GM19351 (cell line): ENCODE results near the gene SLC25A22.

Source experiments
- ATAC-seq: cut with Tn5 transposase; IDR thresholded peaks from one replicate; pipeline ENCODE4 v1.9.1; 2021; ENCODE audit warnings: mild to moderate bottlenecking, moderate library complexity; ENCODE audit not compliant: unreplicated experiment

Gene SLC25A22

DNA sequence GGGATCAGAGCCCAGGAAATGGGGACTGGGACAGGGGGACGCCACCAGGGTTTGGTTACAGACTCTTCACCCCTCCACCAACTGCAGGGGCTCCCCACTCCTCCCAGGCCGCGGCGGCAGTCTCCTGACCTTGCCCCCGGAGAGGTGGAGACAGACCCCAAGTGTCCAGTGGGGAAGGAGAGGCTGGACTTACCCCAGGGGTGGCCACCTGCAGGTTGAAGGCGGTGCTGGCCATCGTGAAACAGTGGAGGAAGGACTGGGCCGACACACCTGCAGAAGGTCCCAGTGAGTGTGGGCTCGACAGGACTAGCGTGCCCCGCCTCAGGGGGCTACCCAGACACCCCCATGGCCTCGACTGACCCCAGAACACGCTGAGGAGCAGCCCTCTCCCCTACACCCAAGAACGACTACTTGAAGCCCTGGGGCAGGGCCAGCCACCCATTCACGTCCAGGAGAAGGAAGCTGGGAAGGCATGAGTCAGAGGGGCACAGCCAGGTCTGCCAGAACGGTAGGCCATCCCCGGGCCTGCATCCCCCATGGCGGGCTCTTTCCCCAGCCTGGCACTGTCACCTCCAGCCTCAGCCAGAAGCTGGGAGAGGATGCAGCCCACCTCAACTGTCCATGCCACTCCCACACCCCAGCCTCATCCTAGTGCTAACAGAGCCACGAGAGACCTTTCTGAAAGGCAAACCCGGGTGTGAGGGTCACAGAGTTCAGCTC is 23.0 kb downstream of the SLC25A22 start:
- no peak for ATAC-seq

DNA sequence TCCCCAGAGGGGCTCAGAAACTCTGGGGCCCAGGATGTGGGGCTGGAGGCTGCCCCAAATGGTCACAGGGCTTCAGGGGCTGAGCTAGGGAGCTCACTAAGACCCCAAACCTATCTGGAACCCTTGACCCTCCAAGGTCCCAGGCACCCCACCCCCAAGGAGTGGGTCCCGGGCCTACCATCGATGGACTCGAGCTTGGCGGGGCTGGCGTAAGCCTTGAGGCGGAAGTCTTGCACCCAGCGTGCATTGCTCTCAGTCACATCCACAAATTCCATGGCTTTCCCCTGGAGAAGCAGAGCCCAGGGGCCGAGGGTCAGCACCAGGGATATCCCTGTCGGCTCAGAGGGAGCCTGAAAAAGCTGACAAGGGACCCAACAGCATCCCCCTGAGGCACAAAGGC is 24.3 kb downstream of the SLC25A22 start:
- no peak for ATAC-seq

DNA sequence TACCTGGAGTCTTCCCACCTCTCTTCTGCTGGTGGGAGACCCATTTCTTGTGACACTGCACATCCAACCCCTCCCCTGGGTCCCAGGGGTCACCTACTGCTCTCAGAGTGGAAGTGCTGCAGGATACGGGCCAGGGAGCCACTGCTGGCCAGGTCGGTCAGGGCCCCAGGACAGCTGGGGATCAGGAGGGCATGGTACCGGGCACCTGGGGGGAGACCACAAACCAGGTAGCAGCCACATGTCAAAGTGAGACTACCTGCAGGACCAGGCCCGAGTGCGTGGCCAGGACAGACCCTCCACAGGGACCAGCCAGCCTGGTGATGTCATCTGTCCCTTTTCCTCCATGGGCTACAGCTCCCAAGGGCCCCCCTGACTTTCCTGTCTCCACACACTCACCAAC is 24.7 kb downstream of the SLC25A22 start:
- ATAC-seq: no peak

DNA sequence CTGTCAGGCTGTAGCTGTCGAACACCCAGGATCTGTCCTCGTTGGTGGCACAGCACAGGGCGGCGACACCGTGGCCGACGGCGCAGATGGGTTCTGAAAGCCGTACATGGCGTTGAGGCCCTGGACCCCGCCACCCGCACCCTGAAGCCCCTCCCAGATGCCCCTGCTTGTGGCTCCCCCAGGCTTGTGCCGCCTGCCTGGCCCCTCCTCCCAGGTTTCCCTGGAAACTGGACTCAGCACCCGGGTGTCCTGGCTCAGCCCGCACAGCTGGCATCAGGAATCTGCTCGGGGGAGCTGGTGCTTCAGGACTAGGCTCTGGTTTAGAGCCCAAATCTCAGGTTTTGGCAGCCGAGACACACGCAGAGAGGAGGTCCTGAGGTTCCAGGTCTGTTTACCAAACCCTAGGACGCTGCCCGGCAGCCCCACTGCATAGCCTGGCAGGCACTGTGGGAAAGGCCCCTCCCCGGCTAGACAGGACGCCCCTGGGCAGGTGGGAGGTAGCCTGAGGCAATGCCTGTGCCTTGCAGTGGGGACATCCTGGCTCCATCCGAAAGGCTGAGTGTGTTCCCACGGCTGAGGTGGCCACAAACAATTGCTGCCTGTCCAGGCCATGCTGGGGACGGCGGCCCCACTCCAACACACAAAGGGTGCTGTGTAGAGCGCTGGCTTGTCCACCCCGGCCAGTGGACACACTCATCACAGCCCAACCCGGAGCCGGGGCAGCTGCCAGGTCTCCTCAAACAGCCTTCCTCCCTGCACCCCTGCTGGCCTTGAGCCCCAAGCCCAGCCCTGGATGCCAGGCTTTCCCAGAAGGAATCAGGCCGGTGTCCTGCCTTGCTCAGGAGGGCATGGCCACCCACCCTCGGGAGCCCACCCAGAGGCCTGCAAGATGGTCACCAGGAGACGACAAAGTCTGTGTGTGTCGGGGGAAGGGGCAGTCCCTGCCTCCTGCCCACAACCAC is 25.4 kb downstream of the SLC25A22 start:
- no peak for ATAC-seq

DNA sequence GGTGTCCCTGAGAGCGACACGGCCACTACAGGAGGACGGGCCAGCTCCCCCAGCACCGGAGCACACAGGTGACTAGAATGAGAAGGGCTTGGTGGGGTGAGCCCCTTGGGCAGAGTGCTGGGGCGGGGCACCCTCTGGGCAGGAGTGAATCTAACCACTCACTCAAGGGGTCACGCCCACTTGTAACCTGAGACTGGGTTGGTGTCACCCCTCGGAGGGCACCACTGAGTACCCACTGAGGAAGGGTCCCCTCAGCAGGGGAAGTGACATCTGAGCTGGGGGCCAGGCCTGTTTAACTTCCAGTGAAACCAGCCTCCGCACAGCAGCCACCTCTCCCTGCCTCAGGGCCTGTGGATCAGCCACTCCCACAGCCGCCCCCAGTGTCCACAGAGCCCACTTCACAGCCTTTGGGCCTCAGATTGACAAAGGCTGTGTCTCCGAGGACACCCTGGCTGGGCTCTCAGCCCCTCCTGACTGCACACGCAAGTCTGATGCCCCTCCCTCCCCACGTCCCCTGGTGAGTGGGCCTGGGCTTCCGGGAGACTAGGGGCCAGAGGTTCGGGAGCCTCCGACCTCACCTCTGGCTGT is 26.4 kb downstream of the SLC25A22 start:
- ATAC-seq: no peak

DNA sequence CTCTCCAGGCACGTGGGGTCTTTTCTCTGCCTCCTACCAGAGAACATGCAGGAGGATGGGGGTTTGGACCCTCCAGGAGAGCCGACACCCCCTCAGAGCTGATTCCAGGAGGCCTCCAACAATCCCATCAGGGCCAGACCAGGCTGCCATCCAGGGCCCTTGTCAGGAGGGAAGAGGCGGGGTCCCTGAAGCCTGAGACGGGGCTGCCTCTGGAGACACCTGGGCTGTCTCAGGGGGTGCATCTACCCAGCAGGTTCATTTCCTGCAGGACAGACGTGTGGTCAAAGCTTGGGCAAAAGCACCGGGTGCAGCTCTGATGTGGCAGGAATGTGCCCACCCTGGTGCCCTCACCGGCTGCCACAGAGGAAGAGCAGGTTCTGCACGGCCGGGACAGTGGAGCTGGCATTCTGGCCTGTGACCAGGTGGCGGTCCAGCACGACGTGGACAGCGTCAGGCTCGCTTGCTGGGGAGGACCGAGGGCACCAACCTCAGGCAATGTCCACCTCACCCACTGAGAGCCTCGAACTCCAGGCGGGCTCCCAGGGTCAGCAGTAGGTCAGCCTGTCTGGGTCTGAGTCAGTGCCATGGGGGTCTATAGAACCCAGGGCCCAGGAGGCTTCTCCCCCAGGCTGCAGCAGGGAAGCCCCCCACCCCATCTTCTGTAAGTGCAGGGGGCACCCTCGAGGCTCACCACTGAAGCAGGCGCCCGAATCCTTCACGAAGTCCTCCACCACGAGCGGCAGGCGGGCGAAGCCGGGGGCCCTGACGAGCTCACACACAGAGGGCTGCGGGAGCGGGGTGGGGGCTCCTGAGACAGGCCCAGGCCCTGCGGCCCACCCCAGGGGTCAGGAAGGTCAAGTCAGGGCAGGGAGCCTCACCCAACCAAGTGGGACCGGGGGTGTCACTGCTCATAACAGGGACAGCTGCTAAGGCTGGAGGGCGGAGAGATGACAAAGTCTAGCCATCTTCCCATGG is 27.2 kb downstream of the SLC25A22 start:
- no peak for ATAC-seq

DNA sequence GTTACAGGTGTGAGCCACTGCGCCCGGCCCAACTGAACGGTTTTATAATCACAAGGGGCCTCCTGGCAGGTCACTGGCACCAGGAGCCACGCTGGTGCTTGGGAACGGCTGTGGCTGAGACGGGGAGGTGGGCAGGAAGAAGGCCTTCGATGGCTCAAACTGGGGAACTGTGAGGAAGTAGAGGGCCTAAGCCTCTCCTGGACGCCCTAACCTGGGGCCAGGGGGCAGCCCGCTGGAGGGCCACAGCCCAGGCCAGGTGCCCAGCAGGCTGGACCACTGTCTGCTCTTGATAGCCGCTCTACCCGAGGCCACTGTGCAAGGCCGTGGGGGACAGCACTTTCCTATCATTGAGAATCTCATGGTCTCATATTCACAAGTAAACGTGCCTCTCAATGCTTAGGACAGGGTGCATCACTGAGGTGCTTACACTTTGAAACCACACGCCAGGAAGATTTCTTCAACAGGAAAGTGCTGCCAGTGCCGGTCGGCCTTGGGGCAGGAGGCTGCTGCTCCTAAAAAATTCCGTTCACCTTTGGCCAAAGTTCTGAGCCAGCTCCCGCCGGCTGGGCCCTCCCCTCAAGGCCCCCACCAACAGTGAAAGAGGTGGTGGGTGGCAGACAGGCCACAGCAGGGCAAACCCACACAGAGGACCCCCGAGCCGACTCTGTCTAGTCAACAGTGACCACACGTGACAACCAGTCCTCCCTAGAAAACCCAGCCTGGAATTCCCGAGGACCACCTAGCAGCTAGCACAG is 28.0 kb downstream of the SLC25A22 start:
- no peak for ATAC-seq

DNA sequence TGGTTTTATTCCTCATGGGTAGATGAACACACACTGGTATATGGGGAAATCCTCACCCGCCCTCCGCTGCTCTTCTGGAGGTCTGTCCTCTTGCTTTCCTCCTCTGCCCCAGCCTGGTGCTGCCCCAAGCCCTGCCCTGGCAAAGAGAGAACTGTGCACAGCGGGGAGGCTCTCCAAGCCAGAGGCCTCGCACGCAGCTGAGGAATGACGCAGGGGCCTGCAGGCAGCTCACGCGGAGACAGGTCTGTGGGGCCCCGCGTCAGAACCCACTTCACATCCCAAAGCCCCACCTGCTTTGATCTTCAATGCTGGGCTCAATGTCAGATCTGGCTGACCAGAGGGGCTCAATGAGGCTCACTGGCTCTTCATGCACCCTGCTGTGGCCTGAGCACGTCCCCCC is 30.8 kb downstream of the SLC25A22 start:
- ATAC-seq: no peak

DNA sequence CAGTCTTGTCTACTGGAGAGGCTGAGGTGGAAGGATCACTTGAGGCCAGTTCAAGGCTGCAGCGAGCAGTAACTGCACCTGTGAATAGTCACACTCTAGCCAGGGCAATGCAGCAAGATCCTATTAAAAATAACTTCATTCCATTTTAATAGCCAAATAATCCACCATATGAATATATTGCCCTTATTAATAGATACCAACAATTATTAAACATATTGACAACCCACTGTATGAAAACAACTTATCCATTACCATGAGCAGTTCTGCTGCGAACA is 31.2 kb downstream of the SLC25A22 start:
- no peak for ATAC-seq

DNA sequence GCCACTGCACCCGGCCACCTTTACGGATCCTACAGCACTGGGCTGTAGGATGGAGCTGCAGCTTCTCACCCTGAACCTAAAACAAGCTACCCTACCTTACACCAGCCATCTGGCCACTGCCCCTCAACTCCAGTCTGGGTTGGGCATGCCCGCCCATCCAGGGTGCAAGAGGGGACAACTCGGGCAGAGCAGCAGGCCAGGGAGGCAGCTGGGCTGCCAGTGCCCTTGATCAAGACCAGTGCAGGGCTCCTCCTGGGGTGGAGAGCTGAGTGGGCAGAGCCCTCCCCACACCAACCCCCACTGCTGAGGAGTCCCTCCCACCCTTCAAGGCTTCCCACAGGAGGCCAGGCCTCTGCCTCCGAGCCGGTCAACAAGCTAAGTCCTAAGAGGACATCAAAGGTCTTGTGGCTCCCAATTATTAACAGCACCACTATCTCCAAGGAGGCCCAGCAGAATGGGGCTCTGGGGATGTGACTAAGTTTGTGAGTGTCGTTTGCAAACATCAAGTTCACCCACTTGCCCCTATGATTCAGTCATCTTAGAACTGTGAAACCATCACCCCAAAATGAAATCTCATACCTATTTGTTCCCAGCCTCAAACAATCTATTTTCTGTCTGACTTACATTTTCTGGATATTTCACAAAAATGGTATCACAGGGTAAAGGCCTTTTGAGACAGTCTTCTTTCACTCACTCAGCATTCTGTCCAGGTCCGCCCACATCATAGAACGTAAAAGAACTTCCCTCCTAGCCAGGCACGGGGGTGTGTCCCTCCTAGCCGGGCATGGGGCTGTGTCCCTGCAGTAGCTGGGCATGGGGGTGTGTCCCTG is 31.8 kb downstream of the SLC25A22 start:
- ATAC-seq: no peak

DNA sequence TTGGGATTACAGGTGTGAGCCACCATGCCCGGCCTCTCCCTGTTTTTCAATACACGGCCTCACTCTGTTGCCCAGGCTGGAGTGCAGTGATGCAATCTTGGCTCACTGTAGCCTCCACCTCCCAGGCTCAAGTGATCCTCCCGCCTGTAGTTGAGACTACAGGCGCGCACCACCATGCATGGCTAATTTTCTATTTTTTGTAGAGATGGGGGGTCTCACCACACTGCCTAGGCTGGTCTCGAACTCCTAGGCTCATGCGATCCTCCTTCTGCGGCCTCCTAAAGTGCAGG is 32.3 kb downstream of the SLC25A22 start:
- no peak for ATAC-seq

DNA sequence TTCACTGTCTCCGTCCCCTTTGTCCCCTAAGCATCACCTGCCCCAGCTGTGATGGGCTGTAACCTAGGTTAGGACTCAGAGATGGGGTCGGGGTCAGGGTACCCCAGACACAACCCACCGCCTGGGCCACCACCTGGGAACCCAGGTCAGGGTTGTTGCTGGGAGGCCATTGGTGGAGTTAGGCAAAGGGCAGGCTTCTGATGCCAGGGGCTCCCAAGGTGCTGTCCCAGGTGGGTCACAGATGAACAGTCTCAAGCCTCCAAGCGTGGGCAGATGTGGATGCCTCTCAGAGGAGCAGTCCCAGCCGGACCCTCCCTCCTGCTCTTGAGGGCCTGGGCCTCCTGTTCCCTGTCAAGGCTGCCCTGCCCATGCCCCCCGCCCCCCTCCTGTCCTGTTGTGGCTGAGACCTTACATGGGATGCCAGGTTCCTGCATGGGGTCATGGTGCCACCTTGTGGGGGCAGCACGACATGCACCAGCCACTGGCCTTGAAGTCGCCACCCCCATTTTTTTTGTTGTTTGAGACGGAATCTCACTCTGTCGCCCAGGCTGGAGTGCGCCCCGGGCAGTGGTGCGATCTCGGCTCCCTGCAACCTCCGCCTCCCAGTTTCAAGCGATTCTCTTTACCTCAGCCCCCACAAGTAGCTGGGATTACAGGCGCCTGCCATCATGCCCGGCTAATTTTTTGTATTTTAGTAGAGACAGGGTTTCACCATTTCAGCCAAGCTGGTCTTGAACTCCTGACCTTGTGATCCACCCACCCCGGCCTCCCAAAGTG is 32.9 kb downstream of the SLC25A22 start:
- ATAC-seq: no peak

DNA sequence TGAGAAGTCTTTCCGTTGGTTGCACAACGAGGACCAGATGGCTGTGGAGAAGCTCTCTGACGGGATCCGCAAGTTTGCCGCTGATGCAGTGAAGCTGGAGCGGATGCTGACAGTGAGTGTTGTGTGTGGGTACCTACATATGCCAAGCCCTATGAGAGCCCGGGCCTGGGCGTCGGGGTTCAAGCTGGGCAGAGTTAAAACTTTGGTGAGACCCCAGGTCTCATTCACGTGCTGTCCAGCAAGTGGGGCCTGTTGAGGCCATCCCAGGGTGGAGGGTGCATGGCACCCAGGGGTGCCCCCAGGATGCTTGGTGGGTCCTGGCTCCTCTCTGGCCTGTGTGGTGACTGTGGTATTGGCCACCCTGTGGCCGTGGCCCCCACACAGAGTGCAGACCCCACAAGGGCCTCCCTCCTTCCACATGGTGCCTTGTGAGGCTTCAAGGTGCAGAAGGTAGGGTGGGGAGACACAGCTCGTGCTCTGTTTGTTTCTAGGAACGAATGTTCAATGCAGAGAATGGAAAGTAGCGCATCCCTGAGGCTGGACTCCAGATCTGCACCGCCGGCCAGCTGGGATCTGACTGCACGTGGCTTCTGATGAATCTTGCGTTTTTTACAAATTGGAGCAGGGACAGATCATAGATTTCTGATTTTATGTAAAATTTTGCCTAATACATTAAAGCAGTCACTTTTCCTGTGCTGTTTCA is 33.6 kb downstream of the SLC25A22 start:
- ATAC-seq: no peak

DNA sequence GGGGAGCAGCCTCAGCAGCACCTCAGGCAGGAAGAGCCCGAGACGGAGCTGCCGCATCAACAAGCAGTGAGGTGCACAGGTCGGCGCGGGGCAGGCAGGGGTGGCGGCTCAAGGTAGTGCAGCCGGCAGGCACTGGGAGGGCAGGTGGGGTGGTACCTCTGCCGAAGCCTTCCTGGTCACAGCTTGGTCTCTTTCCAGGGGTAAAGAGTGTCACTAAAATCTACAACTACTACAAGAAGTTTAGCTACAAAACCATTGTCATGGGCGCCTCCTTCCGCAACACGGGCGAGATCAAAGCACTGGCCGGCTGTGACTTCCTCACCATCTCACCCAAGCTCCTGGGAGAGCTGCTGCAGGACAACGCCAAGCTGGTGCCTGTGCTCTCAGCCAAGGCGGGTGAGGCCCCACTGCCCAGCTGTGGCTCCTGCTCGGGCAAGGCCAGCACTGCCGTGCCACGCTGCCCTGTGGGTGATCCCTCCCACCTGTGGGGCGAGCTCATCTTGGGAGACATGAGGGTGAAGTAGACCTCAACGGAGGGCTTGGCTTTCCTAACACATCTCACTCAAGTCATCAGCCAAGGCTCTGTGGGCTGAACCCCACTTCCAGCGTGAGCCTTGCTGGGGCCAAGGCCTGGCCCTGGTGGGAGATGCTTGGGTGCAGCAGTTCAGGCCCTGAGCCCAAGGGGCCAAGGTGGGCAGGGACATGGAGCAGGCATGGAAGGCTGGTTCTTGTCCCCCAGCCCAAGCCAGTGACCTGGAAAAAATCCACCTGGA is 34.3 kb downstream of the SLC25A22 start:
- no peak for ATAC-seq

DNA sequence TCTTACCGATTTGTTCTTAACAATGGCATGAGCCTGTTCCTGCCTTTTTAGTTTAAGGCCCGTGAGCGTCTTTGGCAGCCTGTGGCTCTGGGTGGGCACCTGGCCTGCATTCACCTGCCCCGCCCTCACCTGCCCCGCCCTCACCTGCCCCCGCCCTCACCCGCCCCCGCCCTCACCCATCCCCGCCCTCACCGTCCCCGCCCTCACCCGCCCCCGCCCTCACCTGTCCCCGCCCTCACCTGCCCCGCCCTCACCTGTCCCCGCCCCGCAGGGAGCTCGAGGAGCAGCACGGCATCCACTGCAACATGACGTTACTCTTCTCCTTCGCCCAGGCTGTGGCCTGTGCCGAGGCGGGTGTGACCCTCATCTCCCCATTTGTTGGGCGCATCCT is 35.0 kb downstream of the SLC25A22 start:
- no peak for ATAC-seq

DNA sequence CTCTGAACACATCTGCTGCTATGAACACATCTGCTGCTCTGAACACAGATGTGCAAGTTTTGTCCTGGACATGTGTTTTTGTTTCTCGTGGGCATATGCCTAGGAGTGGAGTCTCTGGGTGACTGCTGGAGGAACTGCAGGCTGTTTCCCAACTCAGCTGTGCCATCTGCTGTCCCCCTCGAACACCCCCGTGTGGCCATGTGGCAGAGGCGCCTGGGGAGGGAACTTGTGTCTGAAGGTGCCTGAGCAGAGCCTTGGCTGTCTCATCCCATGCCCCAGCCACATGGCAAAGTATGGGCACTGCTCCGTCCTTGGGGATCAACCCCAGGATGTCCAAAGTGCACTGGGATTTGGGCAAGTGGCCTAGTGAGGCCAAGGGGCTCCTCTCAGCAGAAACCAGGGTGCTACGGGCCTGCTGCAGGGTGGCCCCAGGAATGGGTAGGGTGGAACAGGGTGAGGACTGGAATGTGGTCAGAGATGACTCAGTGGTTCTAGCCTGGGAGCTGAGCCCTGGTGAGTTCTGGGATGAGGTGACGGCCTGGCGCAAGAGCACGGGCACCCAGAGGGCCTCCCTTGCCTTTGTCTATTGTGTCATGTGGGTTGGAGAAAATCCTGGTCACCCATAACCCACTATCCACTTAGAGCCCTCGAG is 35.5 kb downstream of the SLC25A22 start:
- no peak for ATAC-seq
